Nephron progenitor cell (in vitro differentiated cells): Measurements from ENCODE around the gene DNMT3B.
A peak's percentile ranks its signal among the peaks of the same experiment; 100 is the strongest.

Source experiments
- DNase-seq: peaks from one replicate; pipeline ENCODE4 v3.0.0; 2021
- H3K27ac Mint-ChIP-seq: 2 replicates; pipeline ENCODE4 v1.8.0; 2021; ENCODE audit warnings: mild to moderate bottlenecking, moderate library complexity, mixed read lengths
- H3K27me3 Mint-ChIP-seq: 2 replicates; pipeline ENCODE4 v1.8.0; 2021; ENCODE audit warnings: mild to moderate bottlenecking, low read depth, mixed read lengths; ENCODE audit not compliant: poor library complexity
- H3K36me3 Mint-ChIP-seq: 2 replicates; pipeline ENCODE4 v1.8.0; 2021; ENCODE audit warnings: low read depth, mixed read lengths
- H3K4me1 Mint-ChIP-seq: 2 replicates; pipeline ENCODE4 v1.8.0; 2021; ENCODE audit warnings: mixed read lengths
- H3K4me3 Mint-ChIP-seq: 2 replicates; pipeline ENCODE4 v1.8.0; 2021; ENCODE audit warnings: mild to moderate bottlenecking, moderate library complexity, mixed read lengths
- H3K9me3 Mint-ChIP-seq: 2 replicates; pipeline ENCODE4 v1.8.0; 2021; ENCODE audit warnings: mild to moderate bottlenecking, moderate library complexity, mixed read lengths
- TF ChIP-seq, protein P1 (sequence below): fragments of 200-600 bp; sonication (generic); IDR thresholded peaks from 2 replicates; pipeline ENCODE4 v1.5.0; 2021; ENCODE audit warnings: antibody characterized with exemption

Gene DNMT3B

DNA sequence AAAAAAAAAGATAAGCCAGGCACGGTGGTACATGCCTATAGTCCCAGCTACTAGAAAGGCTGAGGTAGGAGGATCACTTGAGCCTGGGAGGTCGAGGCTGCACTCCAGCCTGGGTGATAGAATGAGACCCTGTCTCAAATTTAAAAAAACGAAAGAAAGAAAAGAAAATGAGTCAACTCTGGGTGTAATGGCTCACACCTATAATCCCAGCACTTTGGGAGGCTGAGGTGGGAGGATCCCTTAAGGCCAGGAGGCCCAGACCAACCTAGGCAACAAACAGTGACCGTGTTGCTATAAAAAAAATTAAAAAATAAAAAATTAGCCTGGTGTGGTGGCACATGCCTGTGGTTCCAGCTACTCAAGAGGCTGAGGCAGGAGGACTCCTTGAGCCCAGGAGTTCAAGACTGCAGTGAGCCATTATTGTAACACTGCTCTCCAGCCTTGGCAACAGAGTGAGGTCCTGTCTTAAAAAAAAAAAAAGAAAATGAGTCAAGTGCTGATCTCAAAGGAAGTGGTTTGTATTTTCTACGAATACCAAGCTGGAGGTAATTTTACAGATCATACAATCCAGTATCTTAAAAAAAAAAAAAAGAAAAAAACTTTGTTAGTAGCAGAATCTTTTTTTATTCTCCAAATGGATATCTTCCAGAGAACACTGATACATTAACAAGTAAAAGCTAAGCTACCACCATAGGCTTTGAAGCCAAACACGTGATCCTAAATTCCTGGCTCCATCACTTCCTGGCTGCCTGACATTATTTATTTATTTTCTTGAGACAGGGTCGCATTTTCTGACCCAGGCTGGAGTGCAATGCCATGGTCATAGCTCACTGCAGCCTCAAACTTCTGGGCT lies 24.6 kb upstream of the DNMT3B start:
- Mint-ChIP-seq H3K36me3 (no peaks in the 10 kb centered on the region), H3K4me1 (peaks cover 6% of the 10 kb centered on the region), H3K27me3 (peaks cover 7% of the 10 kb centered on the region), H3K4me3 (no peak overlapping the region), H3K9me3 (no peaks in the 10 kb centered on the region), H3K27ac (no peak overlapping the region)
- TF ChIP-seq, protein P1, sequence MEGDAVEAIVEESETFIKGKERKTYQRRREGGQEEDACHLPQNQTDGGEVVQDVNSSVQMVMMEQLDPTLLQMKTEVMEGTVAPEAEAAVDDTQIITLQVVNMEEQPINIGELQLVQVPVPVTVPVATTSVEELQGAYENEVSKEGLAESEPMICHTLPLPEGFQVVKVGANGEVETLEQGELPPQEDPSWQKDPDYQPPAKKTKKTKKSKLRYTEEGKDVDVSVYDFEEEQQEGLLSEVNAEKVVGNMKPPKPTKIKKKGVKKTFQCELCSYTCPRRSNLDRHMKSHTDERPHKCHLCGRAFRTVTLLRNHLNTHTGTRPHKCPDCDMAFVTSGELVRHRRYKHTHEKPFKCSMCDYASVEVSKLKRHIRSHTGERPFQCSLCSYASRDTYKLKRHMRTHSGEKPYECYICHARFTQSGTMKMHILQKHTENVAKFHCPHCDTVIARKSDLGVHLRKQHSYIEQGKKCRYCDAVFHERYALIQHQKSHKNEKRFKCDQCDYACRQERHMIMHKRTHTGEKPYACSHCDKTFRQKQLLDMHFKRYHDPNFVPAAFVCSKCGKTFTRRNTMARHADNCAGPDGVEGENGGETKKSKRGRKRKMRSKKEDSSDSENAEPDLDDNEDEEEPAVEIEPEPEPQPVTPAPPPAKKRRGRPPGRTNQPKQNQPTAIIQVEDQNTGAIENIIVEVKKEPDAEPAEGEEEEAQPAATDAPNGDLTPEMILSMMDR = no peak
- no peak for DNase-seq

DNA sequence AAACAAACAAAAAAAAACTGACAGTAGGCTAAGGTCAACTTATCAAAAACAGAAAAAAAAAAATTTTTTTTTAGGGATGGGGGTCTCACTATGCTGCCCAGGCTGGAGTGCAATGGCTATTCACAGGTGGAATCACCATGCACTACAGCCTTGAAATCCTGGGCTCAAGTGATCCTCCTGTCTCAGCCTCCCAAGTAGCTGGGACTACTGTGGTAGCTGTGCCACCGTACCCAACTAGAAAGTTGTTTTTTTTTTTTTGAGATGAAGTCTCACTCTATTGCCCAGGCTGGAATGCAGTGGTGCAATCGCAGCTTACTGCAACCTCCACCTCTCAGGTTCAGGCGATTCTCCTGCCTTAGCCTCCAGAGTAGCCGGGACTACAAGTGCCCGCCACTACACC lies 21.0 kb upstream of the DNMT3B start:
- Mint-ChIP-seq H3K36me3 (no peaks in the 10 kb centered on the region), H3K4me3 (no peak overlapping the region), H3K4me1 (peaks cover 28% of the 10 kb centered on the region), H3K27ac (no peak overlapping the region), H3K27me3 (peaks cover 11% of the 10 kb centered on the region), H3K9me3 (no peaks in the 10 kb centered on the region)
- no peak for DNase-seq
- TF ChIP-seq, protein P1 = no peak

DNA sequence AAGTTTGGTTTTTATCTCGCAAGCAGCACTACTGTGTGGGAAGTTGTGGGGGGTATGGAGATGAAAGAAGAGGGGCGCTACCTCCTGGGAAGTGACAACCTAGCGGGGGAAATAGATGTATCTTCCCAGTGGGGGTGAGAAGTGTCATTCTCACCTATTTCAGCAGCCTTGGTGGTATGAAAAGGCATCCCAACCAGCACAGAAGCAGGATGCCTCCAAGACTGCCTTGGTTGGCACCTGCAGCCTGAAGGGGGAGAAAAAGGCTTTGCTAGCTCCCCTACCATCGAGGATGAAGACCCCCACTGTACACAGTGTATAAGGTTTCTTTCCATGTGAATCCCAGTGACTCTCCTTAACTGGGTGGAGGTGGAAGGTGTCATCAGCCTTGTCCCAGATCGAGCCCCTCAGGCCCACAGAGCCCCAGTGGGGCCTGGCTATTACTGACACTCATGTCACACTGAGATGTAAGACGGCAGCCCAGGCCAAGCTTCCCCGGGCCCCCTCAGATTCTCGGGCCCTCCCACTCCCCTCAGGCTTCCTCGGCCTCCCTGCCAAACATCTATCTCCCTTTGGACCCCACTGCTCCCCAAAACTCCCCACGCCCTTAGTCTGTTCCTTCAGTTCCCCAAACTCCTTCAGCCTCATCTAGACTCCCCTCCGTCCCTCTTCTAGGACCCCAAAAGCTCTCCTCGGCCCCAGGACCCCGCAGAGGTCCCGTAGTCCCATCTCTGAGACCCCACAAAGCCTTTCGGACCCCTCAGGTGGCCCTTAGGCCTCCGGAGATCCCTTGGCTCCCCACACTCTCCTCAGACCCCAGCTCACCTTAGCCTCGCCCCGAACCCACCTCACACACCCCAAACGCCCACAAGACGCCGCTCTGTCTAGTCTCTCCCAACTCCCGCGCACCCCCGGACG lies 19.6 kb upstream of the DNMT3B start:
- peaks cover 11% of the 10 kb centered on the region for H3K27me3 Mint-ChIP-seq
- H3K9me3 Mint-ChIP-seq = no peaks in the 10 kb centered on the region

DNA sequence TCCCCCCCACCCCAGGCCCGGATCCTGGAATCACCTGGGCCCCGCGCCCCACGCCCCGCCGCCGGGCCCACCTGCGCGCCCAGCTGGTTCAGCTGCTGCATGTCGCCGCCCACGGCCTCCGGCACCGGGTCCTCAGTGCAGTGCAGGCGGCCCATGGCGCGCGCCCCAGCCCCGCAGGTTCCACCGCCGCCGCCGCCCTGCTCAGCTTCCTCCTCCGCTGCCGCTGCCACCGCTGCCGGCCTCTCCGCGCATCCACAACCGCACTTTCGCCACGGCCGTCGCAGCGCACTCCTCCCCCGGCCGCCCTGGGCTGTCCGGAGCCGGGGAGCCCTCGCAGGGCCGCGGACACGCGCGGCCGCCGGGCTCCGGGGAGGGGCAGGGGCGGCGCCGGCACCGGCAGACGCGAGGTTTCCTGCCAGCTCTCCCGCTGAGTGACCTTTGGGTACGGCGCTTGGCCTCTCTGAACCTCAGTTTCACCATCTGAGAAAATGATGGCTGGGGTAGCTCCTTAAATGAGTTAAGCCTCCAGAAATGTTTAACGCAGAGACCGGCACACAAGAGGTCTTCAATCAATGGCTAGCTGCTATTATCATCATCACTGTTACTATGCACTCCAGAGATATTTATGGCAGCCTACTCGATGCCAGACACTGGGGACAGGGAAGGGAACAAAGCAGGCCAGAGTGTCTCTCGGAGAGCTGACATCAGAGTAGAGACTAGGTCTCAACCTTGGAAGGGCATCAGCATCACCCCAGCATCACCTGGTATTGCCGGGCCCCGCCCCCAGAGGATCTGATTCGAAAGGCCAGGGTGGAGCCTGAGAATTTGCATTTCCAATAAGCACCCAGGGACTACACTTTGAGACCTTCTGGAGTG lies 18.7 kb upstream of the DNMT3B start, which contains the start of gene COMMD7:
TSS of gene COMMD7 (minus strand) at position 231 of the 876 bp plus-strand sequence. CDS start at position 155, 76 bp downstream.
- DNase-seq = peak; percentile 79
- H3K27ac Mint-ChIP-seq = peak within 1 kb of the TSS; percentile 84
- no peaks in the 10 kb centered on the region for H3K9me3 Mint-ChIP-seq
- peak within 1 kb of the TSS; percentile 98 for H3K4me3 Mint-ChIP-seq
- no peaks in the 10 kb centered on the region for H3K36me3 Mint-ChIP-seq
- TF ChIP-seq, protein P1 = no peak
- H3K27me3 Mint-ChIP-seq = peaks cover 7% of the 10 kb centered on the region
- peaks cover 28% of the 10 kb centered on the region for H3K4me1 Mint-ChIP-seq

More for the DNA sequence above, 19.6 kb upstream of the DNMT3B start:
- Mint-ChIP-seq H3K4me3 (peak overlapping the region; percentile 98), H3K4me1 (peaks cover 28% of the 10 kb centered on the region), H3K27ac (peak overlapping the region; percentile 84), H3K36me3 (no peaks in the 10 kb centered on the region)
- no peak for DNase-seq
- TF ChIP-seq, protein P1 = no peak

DNA sequence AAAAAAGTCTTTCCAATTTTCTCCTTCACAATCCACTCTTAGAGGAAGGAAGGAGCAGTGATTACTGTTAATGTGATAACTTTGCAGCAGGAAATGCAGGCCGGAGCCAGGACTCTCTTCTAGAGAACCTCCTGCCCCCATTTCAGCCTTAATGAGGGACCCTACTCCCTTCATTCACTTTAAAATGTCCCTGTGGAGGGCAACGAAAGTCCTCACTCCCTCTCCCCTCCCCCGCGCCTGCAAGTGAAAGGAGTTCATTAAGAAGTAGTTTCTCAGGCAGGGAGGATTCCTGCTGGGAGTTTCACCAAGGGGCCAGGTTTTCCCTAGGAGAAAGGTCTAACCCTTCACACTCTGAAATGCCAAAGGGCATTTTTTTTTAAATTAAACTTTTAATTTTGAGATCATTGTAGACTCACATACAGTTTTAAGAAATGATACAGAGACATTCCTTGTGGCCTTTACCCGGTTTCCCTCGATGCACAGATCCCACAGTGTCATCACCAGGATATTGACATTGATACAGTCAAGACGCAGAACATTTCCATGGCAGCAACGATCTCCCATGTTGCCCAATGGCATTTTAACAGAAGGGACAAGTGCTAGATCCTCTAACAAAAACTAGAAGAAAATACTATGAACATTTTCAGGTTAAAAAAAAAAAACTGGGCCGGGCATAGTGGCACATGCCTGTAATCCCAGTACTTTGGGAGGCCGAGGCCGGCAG lies 12.1 kb upstream of the DNMT3B start:
- H3K27me3 Mint-ChIP-seq = peaks cover 10% of the 10 kb centered on the region
- H3K9me3 Mint-ChIP-seq = no peaks in the 10 kb centered on the region
- TF ChIP-seq, protein P1 = no peak
- peaks cover 25% of the 10 kb centered on the region for H3K4me1 Mint-ChIP-seq
- peak; percentile 39 for DNase-seq
- H3K4me3 Mint-ChIP-seq = peak overlapping the region; percentile 32
- H3K27ac Mint-ChIP-seq = peak overlapping the region; percentile 78
- no peaks in the 10 kb centered on the region for H3K36me3 Mint-ChIP-seq
